Testis (tissue), 2 donors: ENCODE measurements around the gene LZTS3.

ENCODE experiments used
- POLR2A ChIP-seq: fragments of 450-650 bp; IDR thresholded peaks from one replicate; pipeline ENCODE4 v1.6.1; 2017; ENCODE audit warnings: antibody characterized with exemption, mild to moderate bottlenecking, moderate library complexity
- TF ChIP-seq, protein P1 (sequence below), 3 experiments: fragments of 450-650 bp in 2 of 3; fragments of 200-600 bp in 1 of 3; sonication (generic) in 1 of 3; IDR thresholded peaks; one replicate each; pipeline ENCODE4 v1.5.1; 2016 to 2019; ENCODE audit warnings: antibody characterized with exemption in 3 of 3, mild to moderate bottlenecking in 2 of 3, moderate library complexity in 1 of 3

DNA sequence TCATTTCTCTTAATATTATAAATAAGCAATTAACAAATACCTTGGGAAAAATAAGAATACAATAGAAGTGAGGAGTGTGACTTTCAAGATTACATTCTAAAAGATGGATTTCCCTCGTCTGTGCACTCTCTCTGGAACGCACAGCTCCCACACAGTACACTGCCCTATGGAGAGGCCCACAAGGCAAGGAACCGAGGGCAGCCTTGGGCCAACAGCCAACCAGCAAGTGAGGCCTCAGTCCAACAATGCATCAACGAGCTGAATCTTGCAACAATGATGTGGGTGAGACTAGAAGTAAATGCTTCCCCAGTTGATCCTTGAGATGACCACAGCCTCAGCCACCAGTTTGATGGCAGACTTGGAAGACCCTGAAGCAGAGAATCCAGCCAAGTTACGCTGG lies 54.3 kb downstream of the LZTS3 start:
- TF ChIP-seq, protein P1, sequence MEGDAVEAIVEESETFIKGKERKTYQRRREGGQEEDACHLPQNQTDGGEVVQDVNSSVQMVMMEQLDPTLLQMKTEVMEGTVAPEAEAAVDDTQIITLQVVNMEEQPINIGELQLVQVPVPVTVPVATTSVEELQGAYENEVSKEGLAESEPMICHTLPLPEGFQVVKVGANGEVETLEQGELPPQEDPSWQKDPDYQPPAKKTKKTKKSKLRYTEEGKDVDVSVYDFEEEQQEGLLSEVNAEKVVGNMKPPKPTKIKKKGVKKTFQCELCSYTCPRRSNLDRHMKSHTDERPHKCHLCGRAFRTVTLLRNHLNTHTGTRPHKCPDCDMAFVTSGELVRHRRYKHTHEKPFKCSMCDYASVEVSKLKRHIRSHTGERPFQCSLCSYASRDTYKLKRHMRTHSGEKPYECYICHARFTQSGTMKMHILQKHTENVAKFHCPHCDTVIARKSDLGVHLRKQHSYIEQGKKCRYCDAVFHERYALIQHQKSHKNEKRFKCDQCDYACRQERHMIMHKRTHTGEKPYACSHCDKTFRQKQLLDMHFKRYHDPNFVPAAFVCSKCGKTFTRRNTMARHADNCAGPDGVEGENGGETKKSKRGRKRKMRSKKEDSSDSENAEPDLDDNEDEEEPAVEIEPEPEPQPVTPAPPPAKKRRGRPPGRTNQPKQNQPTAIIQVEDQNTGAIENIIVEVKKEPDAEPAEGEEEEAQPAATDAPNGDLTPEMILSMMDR (IDR thresholded peaks at IDR 0.05) = no peak
- no peak for TF ChIP-seq POLR2A
